HG03571 (cell line): ENCODE data around the gene ZCCHC7.
"Not testable (repeated sequence)": the region's sequence is repeated elsewhere in the genome, so short reads cannot be mapped to it uniquely, and the experiment has no call there.

Experiments used
- ATAC-seq: cut with Tn5 transposase; IDR thresholded peaks from one replicate; pipeline ENCODE4 v1.9.1; 2021; ENCODE audit not compliant: unreplicated experiment

Gene ZCCHC7

DNA sequence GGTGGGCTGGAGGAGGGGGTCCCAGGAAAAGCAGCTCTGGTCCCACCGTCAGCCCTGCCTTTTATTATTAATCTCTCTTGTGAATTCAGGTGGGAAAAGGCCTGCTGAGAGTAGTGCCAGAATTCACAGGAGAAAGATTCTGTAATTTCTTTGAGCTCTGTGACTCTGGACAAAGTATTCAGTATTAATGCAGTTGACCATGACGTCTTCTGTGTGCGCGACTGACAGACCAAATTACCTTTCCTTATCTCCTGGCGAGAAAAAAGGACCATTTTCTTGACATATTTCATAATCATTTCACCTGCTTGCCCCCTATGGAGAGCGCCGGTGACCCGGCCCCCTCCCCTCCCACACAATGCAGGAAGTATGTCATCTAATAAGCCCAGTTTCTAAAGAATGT lies 275.3 kb downstream of the ZCCHC7 start:
- no peak for ATAC-seq

DNA sequence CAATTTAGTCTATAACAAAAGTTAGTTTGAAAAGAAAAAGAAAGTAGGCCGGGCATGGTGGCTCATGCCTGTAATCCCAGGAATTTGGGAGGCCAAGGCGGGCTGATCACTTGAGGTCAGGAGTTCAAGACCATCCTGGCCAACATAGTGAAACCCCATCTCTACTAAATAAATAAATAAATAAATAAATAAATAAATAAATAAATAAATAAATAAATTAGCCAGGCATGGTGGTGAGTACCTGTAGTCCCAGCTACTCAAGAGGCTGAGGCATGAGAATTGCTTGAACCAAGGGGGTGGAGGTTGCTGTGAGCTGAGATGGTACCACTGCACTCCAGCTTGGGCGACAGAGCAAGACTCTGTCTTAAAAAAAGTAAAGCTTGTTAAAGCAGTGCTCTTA lies 277.6 kb downstream of the ZCCHC7 start:
- not testable (repeated sequence) for ATAC-seq

DNA sequence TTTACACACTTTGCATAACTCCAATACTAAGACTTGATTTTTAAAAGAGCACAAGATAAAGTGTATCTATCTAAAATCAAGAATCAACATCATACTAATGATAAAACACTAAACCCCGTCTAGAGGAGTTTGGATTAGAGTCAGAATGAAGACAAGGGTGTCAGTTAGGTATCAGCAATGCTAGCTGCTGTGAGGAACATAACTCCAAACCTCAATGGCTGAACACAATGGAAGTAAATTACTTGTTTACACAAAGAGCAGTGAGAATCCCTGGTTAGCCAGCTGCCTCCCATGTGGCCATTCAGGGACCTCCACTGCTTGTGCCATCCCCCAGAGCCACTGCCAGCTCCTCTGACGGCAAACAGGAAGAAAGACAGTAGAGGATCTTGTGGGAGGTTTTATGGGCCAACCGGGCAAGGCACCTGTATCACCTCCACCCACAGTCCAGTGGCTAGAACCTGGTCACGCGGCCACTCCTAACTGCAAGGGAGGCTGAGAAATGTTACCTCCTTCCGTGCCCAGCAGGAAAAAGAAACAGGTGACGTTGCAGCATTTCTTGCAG lies 278.2 kb downstream of the ZCCHC7 start:
- no peak for ATAC-seq

DNA sequence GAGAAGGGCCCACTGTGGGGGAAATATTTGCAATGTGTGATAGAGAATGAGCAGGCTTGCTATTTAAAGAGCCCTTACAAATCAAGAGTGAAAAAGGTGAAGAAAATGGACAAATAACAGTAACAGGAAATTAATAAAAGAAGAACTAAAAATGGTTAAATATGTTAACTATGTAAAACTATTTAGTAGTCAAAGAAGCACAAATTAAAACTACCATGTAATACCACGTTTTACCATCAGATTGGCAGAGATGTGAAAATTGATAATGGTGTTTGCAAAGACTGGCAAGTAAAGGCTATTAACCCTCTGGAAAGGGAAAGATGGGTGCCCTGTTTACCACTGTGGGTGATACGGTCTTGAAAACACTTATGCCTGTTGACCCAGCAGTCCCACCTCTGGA lies 279.0 kb downstream of the ZCCHC7 start:
- ATAC-seq, result no peak

DNA sequence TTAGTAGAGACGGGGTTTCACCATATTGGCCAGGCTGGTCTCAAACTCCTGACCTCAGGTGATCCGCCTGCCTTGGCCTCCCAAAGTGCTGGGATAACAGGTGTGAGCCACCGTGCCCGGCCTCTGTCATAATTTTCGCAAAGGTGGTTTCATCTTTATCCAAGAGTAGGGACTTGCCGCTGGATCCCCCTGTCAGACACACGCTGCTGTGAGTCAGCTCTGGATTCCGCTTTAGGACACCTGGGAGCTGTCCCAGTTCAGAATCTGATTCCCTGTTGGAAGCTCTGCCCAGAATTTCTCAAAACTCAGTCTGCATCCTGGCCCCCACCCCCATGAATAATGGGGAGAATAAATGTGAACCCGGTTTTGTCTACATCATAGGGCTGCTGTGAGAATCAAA lies 284.2 kb downstream of the ZCCHC7 start:
- ATAC-seq, result no peak

DNA sequence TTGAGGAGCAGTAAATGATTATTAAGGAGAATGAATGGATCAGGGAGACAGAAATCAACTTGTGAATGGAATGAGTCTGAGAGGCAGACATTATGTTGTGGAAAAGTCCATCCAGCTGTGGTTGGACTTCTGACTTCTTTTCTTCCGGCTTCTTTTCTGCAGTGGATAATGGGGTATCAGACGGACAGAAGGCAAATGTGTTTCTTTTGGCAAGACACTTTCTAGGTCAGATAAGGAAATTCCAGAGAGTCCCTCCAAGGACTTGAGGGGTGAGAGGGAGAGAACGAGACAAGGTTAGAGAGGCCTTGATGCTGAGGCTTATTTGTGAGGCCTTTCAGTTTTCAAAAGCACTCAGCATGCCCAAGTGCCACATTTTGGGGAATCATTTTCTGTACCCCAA lies 285.0 kb downstream of the ZCCHC7 start:
- ATAC-seq, result no peak

DNA sequence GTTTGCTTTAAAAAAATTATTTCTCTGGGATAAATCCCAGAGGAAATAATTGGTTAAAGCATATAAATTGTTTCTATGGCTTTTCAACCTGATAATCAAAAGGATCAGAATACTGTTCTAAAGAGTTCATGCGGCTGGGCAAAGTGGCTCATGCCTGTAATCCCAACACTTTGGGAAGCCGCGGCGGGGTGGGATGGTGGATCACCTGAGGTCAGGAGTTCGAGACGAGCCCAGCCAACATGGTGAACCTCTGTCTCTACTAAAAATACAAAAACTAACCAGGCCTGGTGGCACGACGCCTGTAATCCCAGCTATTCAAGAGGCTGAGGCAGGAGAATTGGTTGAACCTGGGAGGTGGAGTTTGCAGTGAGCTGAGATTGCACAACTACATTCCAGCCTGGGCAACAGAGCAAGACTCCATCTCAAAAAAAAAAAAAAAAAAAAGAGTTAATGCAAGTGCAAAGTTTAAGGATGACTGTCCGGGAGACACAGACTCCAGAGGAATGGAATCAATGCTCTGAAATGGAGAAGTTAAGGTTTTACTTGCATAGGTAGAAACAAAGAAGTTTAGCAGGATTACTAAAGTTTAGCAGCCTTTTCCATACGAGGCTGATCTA lies 285.5 kb downstream of the ZCCHC7 start:
- no peak for ATAC-seq

DNA sequence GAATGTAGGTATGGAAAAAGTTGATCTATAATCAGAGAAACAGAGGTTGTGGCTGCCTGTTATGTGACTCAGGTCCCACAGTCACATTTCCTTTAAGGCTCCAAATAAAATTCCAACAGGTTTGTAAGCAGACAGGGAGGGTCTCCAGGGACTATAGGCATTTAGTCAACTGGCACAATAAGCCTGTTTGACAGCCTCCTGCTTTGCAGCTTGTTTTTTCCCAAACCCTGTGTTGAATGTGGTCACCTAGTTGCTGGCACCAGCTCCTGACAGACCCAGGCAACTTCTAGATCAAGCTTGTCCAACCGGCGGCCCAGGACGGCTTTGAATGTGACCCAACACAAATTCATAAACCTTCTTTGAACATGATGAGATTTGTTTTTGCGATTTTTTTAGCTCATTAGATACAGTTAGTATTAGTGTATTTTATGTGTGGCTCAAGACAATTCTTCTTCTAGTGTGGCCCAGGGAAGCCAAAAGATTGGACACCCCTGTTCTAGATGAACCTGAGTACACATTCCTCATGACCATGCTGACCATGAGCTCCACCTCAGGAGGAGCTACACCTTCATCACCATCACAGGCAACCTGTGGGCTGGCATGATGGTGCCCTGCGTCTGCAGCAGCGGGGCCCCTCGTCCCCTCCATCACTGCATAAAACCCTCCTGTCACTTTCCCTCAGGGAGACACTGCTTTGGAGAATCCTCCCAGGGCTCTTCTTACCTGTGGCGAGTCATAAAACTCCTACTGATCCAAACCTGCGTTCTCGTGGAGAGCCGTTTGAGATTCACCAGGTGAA lies 286.4 kb downstream of the ZCCHC7 start:
- ATAC-seq, result no peak

DNA sequence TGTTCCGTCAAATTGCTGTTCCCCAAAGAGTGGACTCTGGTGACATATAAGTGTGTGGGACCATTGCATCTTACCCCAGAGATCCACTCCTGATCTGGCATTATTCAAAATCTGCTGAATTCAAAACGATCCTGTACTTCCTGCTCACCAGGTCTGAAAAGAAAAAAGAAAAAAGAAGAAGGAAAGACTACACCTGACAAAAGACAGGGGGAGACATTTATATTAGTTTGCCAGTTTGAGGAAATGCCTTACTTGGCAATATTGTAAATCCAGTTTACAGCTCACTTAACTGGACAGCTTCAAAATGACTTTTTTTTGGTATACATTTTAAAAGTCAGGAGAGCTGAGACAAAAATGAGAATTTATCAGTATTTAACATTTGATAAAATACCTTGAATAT lies 287.1 kb downstream of the ZCCHC7 start:
- no peak for ATAC-seq
